ENCODE results near the gene NTHL1.

NTHL1 gene

DNA sequence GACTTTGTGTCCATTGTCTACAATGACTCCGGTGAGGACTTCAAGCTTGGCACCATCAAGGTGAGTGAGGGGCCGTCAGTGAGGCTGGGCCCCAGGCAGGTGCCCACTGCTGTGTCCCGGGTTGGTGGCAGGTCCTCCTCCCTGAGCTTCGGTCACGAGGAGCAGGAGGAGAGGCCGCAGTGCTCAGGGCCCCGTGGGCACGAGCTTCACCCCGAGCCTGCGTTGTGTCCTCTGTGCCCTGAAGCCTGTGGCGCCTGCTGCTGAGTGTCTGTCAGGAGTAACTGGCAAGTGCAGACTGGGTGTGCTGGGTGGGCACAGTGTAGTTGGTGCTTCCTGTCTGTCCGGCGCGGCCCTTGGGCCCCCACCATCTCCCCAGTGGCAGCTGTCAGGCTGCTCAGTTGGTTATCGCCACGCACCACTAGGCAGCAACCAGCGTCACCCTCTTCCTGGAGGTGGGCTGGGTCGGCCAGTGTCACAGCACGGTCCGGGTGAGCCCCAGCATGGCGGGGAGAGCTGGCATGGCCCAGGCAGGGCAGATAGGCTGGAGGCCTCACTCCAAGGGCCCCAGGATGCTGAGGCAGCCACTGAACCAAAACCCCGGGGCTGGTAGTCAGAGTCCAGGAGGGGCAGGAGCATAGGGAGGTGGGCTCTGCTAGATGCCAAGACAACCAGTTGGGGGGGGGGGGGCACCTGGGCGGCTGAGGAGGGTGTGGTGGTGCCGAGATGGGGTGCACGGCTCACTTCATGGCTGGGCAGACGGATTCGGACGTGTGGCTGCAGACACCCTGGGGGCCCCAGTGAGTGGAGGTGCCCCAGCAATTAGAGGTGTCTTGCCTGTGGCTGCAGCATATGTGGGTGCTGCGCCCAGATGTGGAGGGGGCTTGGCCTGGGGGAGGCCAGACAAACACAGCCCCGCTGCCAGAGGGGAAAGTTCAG lies 39.4 kb upstream of the NTHL1 start:
- TF ChIP-seq ZNF112 (tag by site-specific recombination; IDR thresholded peaks at IDR 0.05), result no peak
- TF ChIP-seq ZNF555 (tag by site-specific recombination; conservative IDR thresholded peaks at IDR 0.05), result no peak
- TF ChIP-seq ZNF585B (tag by site-specific recombination; IDR thresholded peaks at IDR 0.05), result peak; percentile 52
- TF ChIP-seq ZNF138 (tag by site-specific recombination; IDR thresholded peaks at IDR 0.05; ENCODE audit: borderline replicate concordance), result no peak
- no peak for TF ChIP-seq ZNF544 (tag by site-specific recombination; IDR thresholded peaks at IDR 0.05)
- TF ChIP-seq ZNF48 (tag by site-specific recombination; IDR thresholded peaks at IDR 0.05), result no peak
- no peak for TF ChIP-seq BCL11B (tag by site-specific recombination; IDR thresholded peaks at IDR 0.05; ENCODE audit: low read depth)
- TF ChIP-seq OVOL3 (tag by site-specific recombination; IDR thresholded peaks at IDR 0.05), result no peak
- TF ChIP-seq, protein P1, sequence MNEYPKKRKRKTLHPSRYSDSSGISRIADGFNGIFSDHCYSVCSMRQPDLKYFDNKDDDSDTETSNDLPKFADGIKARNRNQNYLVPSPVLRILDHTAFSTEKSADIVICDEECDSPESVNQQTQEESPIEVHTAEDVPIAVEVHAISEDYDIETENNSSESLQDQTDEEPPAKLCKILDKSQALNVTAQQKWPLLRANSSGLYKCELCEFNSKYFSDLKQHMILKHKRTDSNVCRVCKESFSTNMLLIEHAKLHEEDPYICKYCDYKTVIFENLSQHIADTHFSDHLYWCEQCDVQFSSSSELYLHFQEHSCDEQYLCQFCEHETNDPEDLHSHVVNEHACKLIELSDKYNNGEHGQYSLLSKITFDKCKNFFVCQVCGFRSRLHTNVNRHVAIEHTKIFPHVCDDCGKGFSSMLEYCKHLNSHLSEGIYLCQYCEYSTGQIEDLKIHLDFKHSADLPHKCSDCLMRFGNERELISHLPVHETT (tag by site-specific recombination; IDR thresholded peaks at IDR 0.05), result no peak
- no peak for TF ChIP-seq ZNF132 (tag by site-specific recombination; IDR thresholded peaks at IDR 0.05; ENCODE audit: borderline replicate concordance)
- TF ChIP-seq ZNF184 (tag by site-specific recombination; IDR thresholded peaks at IDR 0.05), result no peak
- no peak for TF ChIP-seq ZNF221 (tag by site-specific recombination; IDR thresholded peaks at IDR 0.05; ENCODE audit: borderline replicate concordance)
- TF ChIP-seq ZNF600 (tag by site-specific recombination; IDR thresholded peaks at IDR 0.05), result peak; percentile 46; the same call in 1 of the 2 replicates
- no peak for TF ChIP-seq ZNF521 (tag by site-specific recombination; IDR thresholded peaks at IDR 0.05)
- no peak for TF ChIP-seq SALL2 (tag by site-specific recombination; IDR thresholded peaks at IDR 0.05; ENCODE audit: borderline replicate concordance)
- TF ChIP-seq ZSCAN16 (tag by site-specific recombination; IDR thresholded peaks at IDR 0.05), result no peak
- no peak for TF ChIP-seq PRDM1 (tag by site-specific recombination; IDR thresholded peaks at IDR 0.05)
- no peak overlapping the region for H3K27ac ChIP-seq (ENCODE audit: extremely low read depth, low read depth, low read length)
- ChIA-PET CTCF (interaction anchor here (0.6 kb wide), 1 partner anchor 64 kb away, joined by 4 read pairs; no protein-coding TSS in a partner anchor), POLR2A (no interaction called here)
- H3K9me3 ChIP-seq (ENCODE audit: control insufficient read depth, insufficient read depth, low read depth, low read length), result no peaks in the 10 kb centered on the region
- H3K4me3 ChIP-seq (ENCODE audit: low read depth, low read length), result no peak overlapping the region
- H3K4me1 ChIP-seq (ENCODE audit: control insufficient read depth, insufficient read depth, low read length), result no peaks in the 10 kb centered on the region
- H3K36me3 ChIP-seq (ENCODE audit: control insufficient read depth in 2 of 2, insufficient read depth in 1 of 2, low read length in 2 of 2), result peaks cover 0 to 96% of the 10 kb centered on the region in 2 experiments; a peak in 1 of 3 replicates

GRCh38 chr16:2086106-2086742 lies 38.6 kb upstream of the NTHL1 start:
- ChIA-PET POLR2A (no interaction called here), CTCF (interaction anchor here (2.3 kb wide), 1 partner anchor 55 kb away, joined by 9 read pairs; no protein-coding TSS in a partner anchor)
- Histone ChIP-seq H3K36me3 (ENCODE audit: control insufficient read depth in 2 of 2, insufficient read depth in 1 of 2, low read length in 2 of 2) (peaks cover 0 to 96% of the 10 kb centered on the region in 2 experiments; a peak in 1 of 3 replicates), H3K4me3 (ENCODE audit: low read depth, low read length) (no peak overlapping the region), H3K9me3 (ENCODE audit: control insufficient read depth, insufficient read depth, low read depth, low read length) (no peaks in the 10 kb centered on the region), H3K27ac (ENCODE audit: extremely low read depth, low read depth, low read length) (no peak overlapping the region), H3K4me1 (ENCODE audit: control insufficient read depth, insufficient read depth, low read length) (no peaks in the 10 kb centered on the region)
- TF ChIP-seq ZNF157 (tag by site-specific recombination; IDR thresholded peaks at IDR 0.05), result no peak
- peak; percentile 19; the same call in 1 of the 2 replicates for TF ChIP-seq HIC1 (tag by site-specific recombination; IDR thresholded peaks at IDR 0.05)
- TF ChIP-seq, protein P2, sequence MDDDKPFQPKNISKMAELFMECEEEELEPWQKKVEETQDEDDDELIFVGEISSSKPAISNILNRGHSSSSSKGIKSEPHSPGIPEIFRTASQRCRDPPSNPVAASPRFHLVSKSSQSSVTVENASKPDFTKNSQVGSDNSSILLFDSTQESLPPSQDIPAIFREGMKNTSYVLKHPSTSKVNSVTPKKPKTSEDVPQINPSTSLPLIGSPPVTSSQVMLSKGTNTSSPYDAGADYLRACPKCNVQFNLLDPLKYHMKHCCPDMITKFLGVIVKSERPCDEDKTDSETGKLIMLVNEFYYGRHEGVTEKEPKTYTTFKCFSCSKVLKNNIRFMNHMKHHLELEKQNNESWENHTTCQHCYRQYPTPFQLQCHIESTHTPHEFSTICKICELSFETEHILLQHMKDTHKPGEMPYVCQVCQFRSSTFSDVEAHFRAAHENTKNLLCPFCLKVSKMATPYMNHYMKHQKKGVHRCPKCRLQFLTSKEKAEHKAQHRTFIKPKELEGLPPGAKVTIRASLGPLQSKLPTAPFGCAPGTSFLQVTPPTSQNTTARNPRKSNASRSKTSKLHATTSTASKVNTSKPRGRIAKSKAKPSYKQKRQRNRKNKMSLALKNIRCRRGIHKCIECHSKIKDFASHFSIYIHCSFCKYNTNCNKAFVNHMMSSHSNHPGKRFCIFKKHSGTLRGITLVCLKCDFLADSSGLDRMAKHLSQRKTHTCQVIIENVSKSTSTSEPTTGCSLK (tag by site-specific recombination; IDR thresholded peaks at IDR 0.05), result no peak
- TF ChIP-seq ATF2 (tag by site-specific recombination; IDR thresholded peaks at IDR 0.05; ENCODE audit: low read depth), result peak; percentile 45; the same call in 1 of the 2 replicates
- TF ChIP-seq ZNF223 (tag by site-specific recombination; IDR thresholded peaks at IDR 0.05), result no peak
- no peak for TF ChIP-seq PRDM4 (tag by site-specific recombination; IDR thresholded peaks at IDR 0.05)
